Uterus (tissue), 4 donors: ENCODE results near the gene SHC1. TPM values are rescaled to one million over a fixed set of nuclear protein-coding genes. Genes with fewer than 3 reads are reported as not detected.

ENCODE experiments used
- DNase-seq, 2 donors: peaks; one replicate each; pipeline ENCODE4 v3.0.0-alpha.2; 2019 to 2020
- H3K27ac ChIP-seq, 2 donors: fragments of 200-600 bp; sonication (generic); 1 replicate in 1 of 2; 2 replicates in 1 of 2; pipeline ENCODE4 v1.5.1; 2016 to 2018
- H3K27me3 ChIP-seq, 2 donors: fragments of 200-600 bp; sonication (generic); one replicate each; pipeline ENCODE4 v1.5.1; 2018 to 2019; ENCODE audit warnings: control low read depth in 1 of 2
- H3K36me3 ChIP-seq, 2 donors: fragments of 200-600 bp; sonication (generic); one replicate each; pipeline ENCODE4 v1.5.1; 2019; ENCODE audit warnings: control low read depth in 1 of 2
- H3K4me1 ChIP-seq, 2 donors: fragments of 200-600 bp; sonication (generic); one replicate each; pipeline ENCODE4 v1.5.1; 2018 to 2019; ENCODE audit warnings: control low read depth in 1 of 2
- H3K4me3 ChIP-seq, 2 donors: fragments of 200-600 bp; sonication (generic); 1 replicate in 1 of 2; 2 replicates in 1 of 2; pipeline ENCODE4 v1.5.1; 2018 to 2019; ENCODE audit warnings: mild to moderate bottlenecking in 1 of 2
- H3K9me3 ChIP-seq, 2 donors: fragments of 200-600 bp; sonication (generic); one replicate each; pipeline ENCODE4 v1.5.1; 2019; ENCODE audit warnings: control low read depth in 1 of 2
- CTCF ChIP-seq, 4 experiments: fragments of 200-600 bp in 2 of 4; fragments of 450-650 bp in 2 of 4; sonication (generic) in 2 of 4; IDR thresholded peaks; one replicate each; pipeline ENCODE4 v1.5.1; 2016 to 2019; ENCODE audit warnings: antibody characterized with exemption in 4 of 4, mild to moderate bottlenecking in 2 of 4, moderate library complexity in 1 of 4
- POLR2A ChIP-seq, 2 donors: fragments of 450-650 bp; IDR thresholded peaks; one replicate each; pipeline ENCODE4 v1.6.1; 2016; ENCODE audit warnings: antibody characterized with exemption in 2 of 2, mild to moderate bottlenecking in 1 of 2, moderate library complexity in 1 of 2
- intact Hi-C: fragments of 100-400 bp; cut with DNase I; formaldehyde crosslinking; loops from one replicate; pipeline ENCODE4 v1.15.1; 2023; ENCODE audit warnings: low total_unique reads
- total RNA-seq, 4 donors: library from RNA; depleted of rRNA in 3 of 4; stranded (reverse); fragments of >200 nt in 3 of 4; gene quantifications; one replicate each; pipeline versions ENCODE4 v1.1.0 to v1.2.4, GENCODE V29; 2014 to 2023
- donor health status: DM: yes; HTN: yes; CAD: no.

Gene SHC1
- total RNA-seq, 4 donors from 2014 or later, result 93.5 to 149 (median 101) TPM

GRCh38 chr1:154973344-154974101, 3.0 kb upstream of the SHC1 start:
- peak; percentile 42 to 84 for TF ChIP-seq POLR2A (IDR thresholded peaks at IDR 0.05)
- peak in 2 of 4 experiments; percentile 16 to 26 for TF ChIP-seq CTCF (IDR thresholded peaks at IDR 0.05)
- intact Hi-C loops, result no loop called here
- Histone ChIP-seq H3K4me3 (peak overlapping the region; percentile 54 to 73), H3K4me1 (peaks cover 3 to 8% of the 10 kb centered on the region in 2 donors), H3K9me3 (no peaks in the 10 kb centered on the region), H3K27ac (peak overlapping the region; percentile 99), H3K36me3 (no peaks in the 10 kb centered on the region), H3K27me3 (no peaks in the 10 kb centered on the region)
- DNase-seq, result peak; percentile 98 to 99

- Histone ChIP-seq H3K9me3 (no peaks in the 10 kb centered on the region), H3K27ac (peak overlapping the region; percentile 99), H3K27me3 (no peaks in the 10 kb centered on the region), H3K4me1 (peaks cover 3 to 8% of the 10 kb centered on the region in 2 donors), H3K36me3 (no peaks in the 10 kb centered on the region), H3K4me3 (peak overlapping the region in 1 of 2 donors; percentile 54)
- TF ChIP-seq CTCF (IDR thresholded peaks at IDR 0.05), result no peak
- peak in 1 of 2 donors; percentile 28 for TF ChIP-seq POLR2A (IDR thresholded peaks at IDR 0.05)
- intact Hi-C loops, result no loop called here
- DNase-seq, result peak; percentile 64 to 71
These were observed 2.2 kb upstream of the SHC1 start for GRCh38 chr1:154972517-154973343.

GRCh38 chr1:154972213-154972516, 1.6 kb upstream of the SHC1 start:
- no peaks in the 10 kb centered on the region for H3K27me3 ChIP-seq
- intact Hi-C loops, result no loop called here
- H3K36me3 ChIP-seq, result no peaks in the 10 kb centered on the region
- DNase-seq, result no peak
- TF ChIP-seq CTCF (IDR thresholded peaks at IDR 0.05) (no peak), POLR2A (IDR thresholded peaks at IDR 0.05) (no peak)
- no peaks in the 10 kb centered on the region for H3K9me3 ChIP-seq
- H3K27ac ChIP-seq, result peak overlapping the region; percentile 99
- H3K4me1 ChIP-seq, result peaks cover 3 to 8% of the 10 kb centered on the region in 2 donors
- H3K4me3 ChIP-seq, result no peak overlapping the region

- Histone ChIP-seq H3K36me3 (no peaks in the 10 kb centered on the region), H3K27me3 (no peaks in the 10 kb centered on the region), H3K27ac (peak overlapping the region; percentile 99), H3K4me1 (peaks cover 3 to 8% of the 10 kb centered on the region in 2 donors), H3K9me3 (no peaks in the 10 kb centered on the region), H3K4me3 (peak overlapping the region in 1 of 2 donors; percentile 37)
- TF ChIP-seq CTCF (IDR thresholded peaks at IDR 0.05) (no peak), POLR2A (IDR thresholded peaks at IDR 0.05) (no peak)
- intact Hi-C loops, result no loop called here
- peak; percentile 45 to 71 for DNase-seq
These were observed 923 bp upstream of the SHC1 start for GRCh38 chr1:154971341-154971998.
